Memory B cell (primary cell): ENCODE data around the gene SRGAP3.

Experiments used
- ATAC-seq: fragments of 150-1000 bp; cut with Tn5 transposase; 2 replicates; pipeline ENCODE4 v1.10.0; 2021; ENCODE audit warnings: low read depth, mild to moderate bottlenecking, moderate library complexity
- DNase-seq, 2 donors: peaks; one replicate each; pipeline ENCODE4 v3.0.0; 2022; ENCODE audit warnings: low spot score in 2 of 2
- H3K27ac Mint-ChIP-seq: one replicate; pipeline ENCODE4 v1.8.0; 2022; ENCODE audit warnings: mild to moderate bottlenecking, moderate library complexity, mixed read lengths
- H3K27me3 Mint-ChIP-seq: one replicate; pipeline ENCODE4 v1.8.0; 2022; ENCODE audit warnings: mixed read lengths
- H3K36me3 Mint-ChIP-seq: one replicate; pipeline ENCODE4 v1.8.0; 2022; ENCODE audit warnings: mild to moderate bottlenecking, mixed read lengths
- H3K4me1 Mint-ChIP-seq: one replicate; pipeline ENCODE4 v1.8.0; 2022; ENCODE audit warnings: mixed read lengths
- H3K4me3 Mint-ChIP-seq: one replicate; pipeline ENCODE4 v1.8.0; 2022; ENCODE audit warnings: mild to moderate bottlenecking, moderate library complexity, mixed read lengths
- H3K9me3 Mint-ChIP-seq: one replicate; pipeline ENCODE4 v1.8.0; 2022; ENCODE audit warnings: mixed read lengths

Gene SRGAP3

GRCh38 chr3:9208605-9209152 is 40.8 kb downstream of the SRGAP3 start:
- H3K9me3 Mint-ChIP-seq, result no peaks in the 10 kb centered on the region
- peaks cover 8% of the 10 kb centered on the region for H3K4me1 Mint-ChIP-seq
- no peaks in the 10 kb centered on the region for H3K36me3 Mint-ChIP-seq
- ATAC-seq (no peak), DNase-seq (no peak)
- H3K27me3 Mint-ChIP-seq, result peaks cover 8% of the 10 kb centered on the region
- no peak overlapping the region for H3K4me3 Mint-ChIP-seq
- no peak overlapping the region for H3K27ac Mint-ChIP-seq

GRCh38 chr3:9207116-9207763 is 42.2 kb downstream of the SRGAP3 start:
- Mint-ChIP-seq H3K9me3 (no peaks in the 10 kb centered on the region), H3K4me3 (no peak overlapping the region), H3K4me1 (peaks cover 4% of the 10 kb centered on the region), H3K27me3 (peaks cover 8% of the 10 kb centered on the region), H3K27ac (no peak overlapping the region), H3K36me3 (no peaks in the 10 kb centered on the region)
- no peak for ATAC-seq
- no peak for DNase-seq

GRCh38 chr3:9206287-9206686 is 43.2 kb downstream of the SRGAP3 start:
- Mint-ChIP-seq H3K36me3 (no peaks in the 10 kb centered on the region), H3K4me1 (peaks cover 4% of the 10 kb centered on the region), H3K27ac (no peak overlapping the region), H3K4me3 (no peak overlapping the region), H3K27me3 (peaks cover 8% of the 10 kb centered on the region), H3K9me3 (no peaks in the 10 kb centered on the region)
- DNase-seq, result no peak
- no peak for ATAC-seq

GRCh38 chr3:9205345-9206143 is 43.9 kb downstream of the SRGAP3 start:
- no peak for DNase-seq
- Mint-ChIP-seq H3K27me3 (peaks cover 8% of the 10 kb centered on the region), H3K36me3 (no peaks in the 10 kb centered on the region), H3K9me3 (no peaks in the 10 kb centered on the region), H3K27ac (no peak overlapping the region), H3K4me3 (no peak overlapping the region), H3K4me1 (peaks cover 4% of the 10 kb centered on the region)
- no peak for ATAC-seq

GRCh38 chr3:9204253-9204992 is 45.0 kb downstream of the SRGAP3 start:
- Mint-ChIP-seq H3K4me1 (peaks cover 4% of the 10 kb centered on the region), H3K27ac (no peak overlapping the region), H3K9me3 (no peaks in the 10 kb centered on the region), H3K36me3 (no peaks in the 10 kb centered on the region), H3K4me3 (no peak overlapping the region), H3K27me3 (peaks cover 8% of the 10 kb centered on the region)
- DNase-seq (no peak), ATAC-seq (no peak)

- Mint-ChIP-seq H3K27me3 (peaks cover 8% of the 10 kb centered on the region), H3K9me3 (no peaks in the 10 kb centered on the region), H3K36me3 (no peaks in the 10 kb centered on the region), H3K4me1 (peaks cover 4% of the 10 kb centered on the region), H3K27ac (no peak overlapping the region), H3K4me3 (no peak overlapping the region)
- ATAC-seq (no peak), DNase-seq (no peak)
Measured at GRCh38 chr3:9203317-9203716, 46.1 kb downstream of the SRGAP3 start.

GRCh38 chr3:9202546-9202945 is 46.9 kb downstream of the SRGAP3 start:
- Mint-ChIP-seq H3K4me1 (peaks cover 4% of the 10 kb centered on the region), H3K27me3 (peaks cover 8% of the 10 kb centered on the region), H3K36me3 (no peaks in the 10 kb centered on the region), H3K9me3 (no peaks in the 10 kb centered on the region), H3K4me3 (no peak overlapping the region), H3K27ac (no peak overlapping the region)
- ATAC-seq (no peak), DNase-seq (no peak)

- peaks cover 4% of the 10 kb centered on the region for H3K4me1 Mint-ChIP-seq
Measured at GRCh38 chr3:9201955-9202354, 47.5 kb downstream of the SRGAP3 start.

GRCh38 chr3:9201266-9201665 is 48.2 kb downstream of the SRGAP3 start:
- H3K9me3 Mint-ChIP-seq, result no peaks in the 10 kb centered on the region
- H3K4me3 Mint-ChIP-seq, result no peak overlapping the region
- H3K36me3 Mint-ChIP-seq, result no peaks in the 10 kb centered on the region
- peaks cover 4% of the 10 kb centered on the region for H3K4me1 Mint-ChIP-seq
- no peak for DNase-seq
- ATAC-seq, result no peak
- peaks cover 3% of the 10 kb centered on the region for H3K27me3 Mint-ChIP-seq
- H3K27ac Mint-ChIP-seq, result no peak overlapping the region

More at GRCh38 chr3:9201955-9202354, 47.5 kb downstream of the SRGAP3 start:
- Mint-ChIP-seq H3K36me3 (no peaks in the 10 kb centered on the region), H3K4me3 (no peak overlapping the region), H3K27me3 (peaks cover 8% of the 10 kb centered on the region), H3K9me3 (no peaks in the 10 kb centered on the region), H3K27ac (no peak overlapping the region)
- DNase-seq, result no peak
- ATAC-seq, result no peak

- DNase-seq (no peak), ATAC-seq (no peak)
- no peak overlapping the region for H3K4me3 Mint-ChIP-seq
- H3K27ac Mint-ChIP-seq, result no peak overlapping the region
- H3K9me3 Mint-ChIP-seq, result no peaks in the 10 kb centered on the region
- H3K27me3 Mint-ChIP-seq, result no peaks in the 10 kb centered on the region
- no peaks in the 10 kb centered on the region for H3K4me1 Mint-ChIP-seq
- no peaks in the 10 kb centered on the region for H3K36me3 Mint-ChIP-seq
Measured at GRCh38 chr3:9199775-9200174, 49.7 kb downstream of the SRGAP3 start.

GRCh38 chr3:9198899-9199335 is 50.5 kb downstream of the SRGAP3 start:
- DNase-seq, result no peak
- no peak for ATAC-seq
- Mint-ChIP-seq H3K4me3 (no peak overlapping the region), H3K9me3 (no peaks in the 10 kb centered on the region), H3K36me3 (no peaks in the 10 kb centered on the region), H3K27ac (no peak overlapping the region), H3K27me3 (no peaks in the 10 kb centered on the region), H3K4me1 (no peaks in the 10 kb centered on the region)

- ATAC-seq, result no peak
- H3K4me3 Mint-ChIP-seq, result no peak overlapping the region
- no peaks in the 10 kb centered on the region for H3K9me3 Mint-ChIP-seq
- no peak overlapping the region for H3K27ac Mint-ChIP-seq
- H3K27me3 Mint-ChIP-seq, result no peaks in the 10 kb centered on the region
- H3K4me1 Mint-ChIP-seq, result no peaks in the 10 kb centered on the region
- H3K36me3 Mint-ChIP-seq, result no peaks in the 10 kb centered on the region
- no peak for DNase-seq
Measured at GRCh38 chr3:9198261-9198660, 51.2 kb downstream of the SRGAP3 start.

GRCh38 chr3:9196020-9196419 is 53.4 kb downstream of the SRGAP3 start:
- no peak overlapping the region for H3K27ac Mint-ChIP-seq
- peaks cover 3% of the 10 kb centered on the region for H3K27me3 Mint-ChIP-seq
- peaks cover 2% of the 10 kb centered on the region for H3K9me3 Mint-ChIP-seq
- no peaks in the 10 kb centered on the region for H3K4me1 Mint-ChIP-seq
- no peak for ATAC-seq
- H3K36me3 Mint-ChIP-seq, result no peaks in the 10 kb centered on the region
- DNase-seq, result no peak
- no peak overlapping the region for H3K4me3 Mint-ChIP-seq

GRCh38 chr3:9195390-9195789 is 54.1 kb downstream of the SRGAP3 start:
- Mint-ChIP-seq H3K27me3 (peaks cover 6% of the 10 kb centered on the region), H3K36me3 (no peaks in the 10 kb centered on the region), H3K4me1 (no peaks in the 10 kb centered on the region), H3K9me3 (peaks cover 2% of the 10 kb centered on the region), H3K27ac (no peak overlapping the region), H3K4me3 (no peak overlapping the region)
- DNase-seq (no peak), ATAC-seq (no peak)
